NB4 (cell line): ENCODE results near the gene SLC35E4.
"Not testable (repeated sequence)": the region's sequence is repeated elsewhere in the genome, so short reads cannot be mapped to it uniquely, and the experiment has no call there.

Experiments
- DNase-seq: peaks from one replicate; pipeline ENCODE4 v3.0.0; 2010; ENCODE audit warnings: low read depth
- H3K4me3 ChIP-seq: one replicate; pipeline ENCODE4 v1.5.1; 2011; ENCODE audit warnings: mild to moderate bottlenecking, low read depth, low read length, moderate library complexity
- CTCF ChIP-seq: IDR thresholded peaks from one replicate; pipeline ENCODE4 v1.5.1; 2012; ENCODE audit warnings: low read depth, low read length
- MAX ChIP-seq: IDR thresholded peaks from 2 replicates; pipeline ENCODE4 v1.6.1; 2011; ENCODE audit warnings: low read depth, low read length
- MYC ChIP-seq: IDR thresholded peaks from 2 replicates; pipeline ENCODE4 v1.6.1; 2011; ENCODE audit warnings: low read depth, low read length
- POLR2A ChIP-seq: IDR thresholded peaks from 2 replicates; pipeline ENCODE4 v1.6.1; 2011; ENCODE audit warnings: mild to moderate bottlenecking; ENCODE audit not compliant: insufficient read length; ENCODE audit errors: extremely low read depth

Gene SLC35E4

GRCh38 chr22:30614879-30615278, 20.7 kb upstream of the SLC35E4 start:
- no peak for DNase-seq
- H3K4me3 ChIP-seq = no peak overlapping the region
- TF ChIP-seq MAX = no peak
- TF ChIP-seq MYC = no peak
- no peak for TF ChIP-seq POLR2A
- TF ChIP-seq CTCF = no peak

DNA sequence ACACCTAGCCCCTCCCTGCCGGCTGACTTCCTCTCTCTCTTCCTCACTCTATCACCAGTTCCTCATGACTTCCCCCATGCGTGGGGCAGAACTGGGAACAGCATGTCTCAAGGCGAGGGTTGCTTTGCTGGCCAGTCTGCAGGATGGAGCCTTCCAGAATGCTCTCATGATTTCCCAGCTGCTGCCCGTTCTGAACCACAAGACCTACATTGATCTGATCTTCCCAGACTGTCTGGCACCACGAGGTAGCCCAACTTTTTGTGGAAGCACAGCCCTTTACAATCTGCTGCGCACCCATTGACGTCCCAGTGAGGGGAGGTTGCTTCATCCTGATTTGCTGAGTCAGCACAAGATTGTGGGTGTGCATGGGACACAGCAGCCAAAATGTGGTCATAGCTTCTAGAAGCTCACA, 20.0 kb upstream of the SLC35E4 start:
- no peak for DNase-seq
- no peak for TF ChIP-seq MYC
- H3K4me3 ChIP-seq = no peak overlapping the region

DNA sequence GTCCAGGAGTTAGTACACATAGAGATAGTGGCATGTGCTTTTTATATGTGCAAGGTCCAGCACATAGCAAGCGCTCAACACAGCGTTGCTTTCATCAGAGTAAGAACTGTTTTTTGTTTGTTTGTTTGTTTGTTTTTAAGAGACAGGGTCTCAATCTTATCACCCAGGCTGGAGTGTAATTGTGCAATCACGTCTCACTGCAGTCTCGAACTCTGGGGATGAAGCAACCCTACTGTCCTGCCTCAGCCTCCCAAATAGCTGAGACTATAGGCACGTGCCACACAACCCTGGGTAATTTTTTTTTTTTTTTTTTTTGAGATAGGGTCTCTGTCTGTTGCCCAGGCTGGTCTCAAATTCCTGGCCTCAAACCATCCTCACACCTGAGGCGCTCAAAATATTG, 17.8 kb upstream of the SLC35E4 start:
- no peak for TF ChIP-seq POLR2A
- TF ChIP-seq MYC = no peak
- TF ChIP-seq MAX = no peak
- no peak for TF ChIP-seq CTCF
- no peak for DNase-seq
- H3K4me3 ChIP-seq = no peak overlapping the region

GRCh38 chr22:30619909-30620308, 15.7 kb upstream of the SLC35E4 start:
- not testable (repeated sequence) for DNase-seq, H3K4me3 ChIP-seq

DNA sequence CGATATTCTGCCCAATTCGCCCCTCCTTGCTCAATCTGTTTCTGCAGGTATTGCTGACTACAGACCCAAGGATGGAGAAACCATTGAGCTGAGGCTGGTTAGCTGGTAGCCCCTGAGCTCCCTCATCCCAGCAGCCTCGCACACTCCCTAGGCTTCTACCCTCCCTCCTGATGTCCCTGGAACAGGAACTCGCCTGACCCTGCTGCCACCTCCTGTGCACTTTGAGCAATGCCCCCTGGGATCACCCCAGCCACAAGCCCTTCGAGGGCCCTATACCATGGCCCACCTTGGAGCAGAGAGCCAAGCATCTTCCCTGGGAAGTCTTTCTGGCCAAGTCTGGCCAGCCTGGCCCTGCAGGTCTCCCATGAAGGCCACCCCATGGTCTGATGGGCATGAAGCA, 9.2 kb upstream of the SLC35E4 start:
- peak; percentile 35 for DNase-seq
- TF ChIP-seq MYC (no peak), CTCF (no peak), POLR2A (no peak), MAX (no peak)
- H3K4me3 ChIP-seq = no peak overlapping the region

DNA sequence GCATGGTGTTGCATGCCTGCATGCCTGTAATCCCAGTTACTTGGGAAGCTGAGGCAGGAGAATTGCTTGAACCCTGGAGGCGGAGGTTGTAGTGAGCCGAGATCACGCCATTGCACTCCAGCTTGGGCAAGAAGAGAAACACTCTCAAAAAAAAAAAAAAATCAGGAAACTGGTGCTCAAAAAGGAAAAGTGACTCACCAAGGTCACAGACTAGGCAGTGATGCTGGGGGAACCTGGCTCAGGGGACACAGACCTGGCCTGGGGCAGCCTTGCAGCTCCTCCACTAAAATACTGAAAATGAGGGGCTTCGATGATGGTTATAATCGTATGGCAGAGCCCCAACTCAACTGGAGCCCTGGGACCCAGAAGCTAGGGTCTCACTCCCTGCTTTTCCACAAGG, 8.1 kb upstream of the SLC35E4 start:
- DNase-seq = no peak
- TF ChIP-seq POLR2A (no peak), MYC (no peak), CTCF (no peak), MAX (no peak)
- no peak overlapping the region for H3K4me3 ChIP-seq

DNA sequence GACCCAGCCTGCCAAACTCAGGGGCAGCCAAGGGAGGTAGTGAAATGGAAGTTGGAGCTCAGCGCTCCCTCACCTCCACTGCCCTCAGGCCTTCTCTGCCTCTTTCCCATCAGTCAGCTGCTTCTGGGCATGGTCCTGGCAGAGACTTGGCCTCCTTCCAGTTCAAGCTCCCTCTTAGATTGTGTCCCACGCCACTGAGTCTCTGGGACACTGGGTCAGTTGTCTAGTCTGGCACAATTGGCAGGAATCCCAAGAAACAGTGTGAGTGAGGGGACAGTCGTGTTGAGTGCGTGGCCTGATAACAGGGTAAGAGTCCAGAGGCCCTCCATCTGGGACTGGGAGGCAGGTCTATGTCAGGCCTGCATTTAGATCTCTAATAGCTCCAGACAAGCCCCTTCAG, 7.1 kb upstream of the SLC35E4 start:
- TF ChIP-seq MYC (no peak), POLR2A (no peak), CTCF (no peak), MAX (no peak)
- no peak overlapping the region for H3K4me3 ChIP-seq
- no peak for DNase-seq

GRCh38 chr22:30631469-30631868, 4.1 kb upstream of the SLC35E4 start:
- H3K4me3 ChIP-seq, DNase-seq: not testable (repeated sequence)
